NCI-H2081 (cell line): ENCODE data around the gene GLIS1.

Experiments used
- DNase-seq, 2 experiments: peaks; one replicate each; lab custom pipeline; 2025; lab: John Stamatoyannopoulos, UW

The GLIS1 gene

GRCh38 chr1:53508991-53509666 lies 229.8 kb downstream of the GLIS1 start:
- DNase-seq, result no peak

GRCh38 chr1:53508056-53508990 lies 230.6 kb downstream of the GLIS1 start:
- DNase-seq, result no peak

GRCh38 chr1:53507116-53507820 lies 231.7 kb downstream of the GLIS1 start:
- DNase-seq, result no peak

- no peak for DNase-seq
Observed at GRCh38 chr1:53506355-53507050, 232.5 kb downstream of the GLIS1 start.

GRCh38 chr1:53505891-53506290 lies 233.1 kb downstream of the GLIS1 start:
- no peak for DNase-seq

GRCh38 chr1:53505401-53505800 lies 233.6 kb downstream of the GLIS1 start:
- DNase-seq, result no peak

GRCh38 chr1:53504901-53505300 lies 234.1 kb downstream of the GLIS1 start:
- no peak for DNase-seq

GRCh38 chr1:53503433-53504217 lies 235.3 kb downstream of the GLIS1 start:
- DNase-seq, result no peak

- DNase-seq, result no peak
Observed at GRCh38 chr1:53502641-53503432, 236.1 kb downstream of the GLIS1 start.

GRCh38 chr1:53501065-53502005 lies 237.6 kb downstream of the GLIS1 start:
- DNase-seq, result no peak

- peak in 1 of 2 experiments; percentile 11 for DNase-seq
Observed at GRCh38 chr1:53500204-53501064, 238.5 kb downstream of the GLIS1 start.

- DNase-seq, result no peak
Observed at GRCh38 chr1:53499257-53500203, 239.4 kb downstream of the GLIS1 start.

- DNase-seq, result no peak
Observed at GRCh38 chr1:53498555-53499131, 240.3 kb downstream of the GLIS1 start.

GRCh38 chr1:53495633-53496345 lies 243.2 kb downstream of the GLIS1 start:
- DNase-seq, result no peak

- DNase-seq, result no peak
Observed at GRCh38 chr1:53490351-53490750, 248.6 kb downstream of the GLIS1 start.
